HG03457 (cell line): ENCODE measurements around the gene USP5.

Source experiments
- ATAC-seq: cut with Tn5 transposase; IDR thresholded peaks from one replicate; pipeline ENCODE4 v1.9.1; 2021; ENCODE audit warnings: moderate number of reproducible peaks; ENCODE audit not compliant: unreplicated experiment

USP5 gene

DNA sequence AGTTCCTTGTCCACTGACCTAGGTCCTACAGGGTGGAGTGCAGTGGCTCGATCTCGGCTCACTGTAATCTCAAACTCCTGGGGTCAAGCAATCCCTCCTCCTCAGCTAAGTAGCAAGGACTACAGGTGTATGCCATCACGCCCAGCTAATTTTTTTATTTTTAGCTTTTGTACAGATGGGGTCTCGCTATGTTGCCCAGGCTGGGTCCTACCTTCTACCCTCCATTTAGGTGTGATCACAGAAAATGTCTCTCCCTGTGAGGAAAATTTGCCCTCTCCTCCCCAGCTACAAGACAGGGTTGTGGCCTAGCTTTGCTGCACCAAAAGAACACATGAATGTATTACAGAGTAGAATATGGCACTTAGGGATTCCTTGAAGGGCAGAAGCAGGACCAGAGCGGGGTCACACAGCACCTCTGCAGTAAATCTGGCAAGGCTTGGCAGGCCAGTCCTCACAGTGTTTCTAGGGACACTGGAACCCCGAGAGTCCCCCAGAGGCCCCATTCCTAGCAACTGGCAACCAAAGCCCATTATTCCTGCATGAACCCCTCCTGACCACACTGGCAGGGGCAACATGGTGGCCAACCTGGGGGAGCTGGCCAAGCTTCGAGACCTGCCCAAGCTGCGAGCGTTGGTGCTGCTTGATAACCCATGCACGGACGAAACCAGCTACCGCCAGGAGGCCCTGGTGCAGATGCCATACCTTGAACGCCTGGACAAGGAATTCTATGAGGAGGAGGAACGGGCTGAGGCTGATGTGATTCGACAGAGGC, 60.4 kb downstream of the USP5 start:
- ATAC-seq, result no peak

DNA sequence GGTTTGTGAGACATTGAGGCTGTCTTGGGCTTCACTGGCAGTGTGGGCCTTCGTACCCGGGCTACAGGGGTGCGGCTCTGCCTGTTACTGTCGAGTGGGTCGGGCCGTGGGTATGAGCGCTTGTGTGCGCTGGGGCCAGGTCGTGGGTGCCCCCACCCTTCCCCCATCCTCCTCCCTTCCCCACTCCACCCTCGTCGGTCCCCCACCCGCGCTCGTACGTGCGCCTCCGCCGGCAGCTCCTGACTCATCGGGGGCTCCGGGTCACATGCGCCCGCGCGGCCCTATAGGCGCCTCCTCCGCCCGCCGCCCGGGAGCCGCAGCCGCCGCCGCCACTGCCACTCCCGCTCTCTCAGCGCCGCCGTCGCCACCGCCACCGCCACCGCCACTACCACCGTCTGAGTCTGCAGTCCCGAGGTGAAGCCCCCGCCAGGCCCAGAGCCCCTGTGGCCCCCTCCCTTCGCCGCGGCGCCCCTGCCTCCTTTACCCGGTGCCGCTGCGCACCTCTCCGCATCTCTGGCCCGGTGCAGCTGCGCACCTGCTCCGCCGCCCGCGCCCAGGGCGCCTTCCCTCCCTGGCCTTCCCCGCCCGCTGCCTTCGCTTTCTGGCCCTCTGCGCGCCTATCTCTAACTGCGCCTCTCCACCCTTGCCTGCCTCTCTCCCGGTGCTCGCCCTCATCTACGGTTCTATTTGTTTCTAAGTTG, 62.4 kb downstream of the USP5 start, which contains the start of gene ENO2:
Gene ENO2 (plus strand): TSS at position 335 of the 701 bp plus-strand sequence. CDS start 1,253 bp downstream, outside the sequence.
- ATAC-seq, result peak; percentile 47

DNA sequence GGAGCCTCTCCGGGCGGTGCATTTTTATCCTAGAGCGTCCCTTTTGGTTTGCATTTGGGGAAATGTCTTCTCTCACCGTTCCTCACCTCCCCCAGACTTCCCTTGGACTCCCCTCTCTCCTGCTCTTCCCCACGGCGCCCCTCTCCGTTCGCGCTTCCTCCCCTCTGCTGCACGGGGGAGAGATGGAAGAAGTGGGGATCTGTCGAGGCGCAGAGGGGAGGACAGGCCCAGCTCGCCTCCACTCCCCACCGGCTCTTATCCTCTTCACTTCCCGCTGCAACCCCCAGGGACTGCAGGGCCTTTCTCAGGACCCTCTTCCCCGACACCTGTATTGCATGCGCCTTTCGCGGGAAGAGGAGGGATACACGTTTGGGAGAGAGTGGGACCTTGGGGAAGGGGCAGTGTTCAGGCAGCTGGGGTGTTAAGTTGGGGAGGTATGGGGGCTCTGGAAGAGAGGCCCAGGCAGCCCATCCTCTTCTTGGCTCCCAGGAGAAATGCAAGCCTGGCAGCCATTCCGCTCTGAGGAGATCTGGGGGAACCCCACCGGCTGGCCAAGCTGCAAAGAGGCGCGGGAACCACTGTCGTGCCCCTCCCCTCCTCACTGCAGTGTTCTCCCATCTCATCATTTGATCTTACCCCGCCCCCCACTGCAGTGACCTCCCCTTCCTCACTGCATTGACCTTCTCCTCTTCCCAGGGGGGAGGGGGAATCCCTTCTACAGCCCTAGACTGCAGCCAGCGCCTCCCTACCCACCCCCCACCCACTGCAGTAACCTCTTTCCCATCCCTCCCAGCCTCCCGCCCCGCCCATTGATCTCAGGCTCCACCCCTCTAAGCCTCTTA, 63.2 kb downstream of the USP5 start:
- ATAC-seq, result no peak

DNA sequence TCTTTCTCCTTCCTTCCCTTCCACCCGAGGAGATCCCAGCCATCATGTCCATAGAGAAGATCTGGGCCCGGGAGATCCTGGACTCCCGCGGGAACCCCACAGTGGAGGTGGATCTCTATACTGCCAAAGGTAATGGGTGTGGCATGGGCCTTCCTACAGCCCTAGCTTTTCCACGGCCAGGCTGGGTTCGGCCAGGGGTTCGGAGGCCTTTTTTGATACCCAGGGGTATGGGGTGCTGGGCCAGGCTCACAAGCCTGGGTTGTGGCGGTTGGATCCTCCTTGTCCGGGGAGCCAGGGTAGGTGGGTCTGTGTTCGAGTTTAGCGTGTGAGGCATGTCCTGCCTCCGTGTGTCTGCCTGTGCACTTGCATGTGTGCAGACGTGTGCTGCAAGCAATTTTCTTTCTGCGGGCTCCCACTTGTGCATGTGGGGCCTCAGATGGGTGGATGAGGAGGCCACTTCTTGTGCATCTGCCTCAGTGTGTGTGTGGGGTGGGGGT, 63.9 kb downstream of the USP5 start:
- no peak for ATAC-seq
